Measurements from ENCODE around the gene VOPP1. TPM values are rescaled to one million over a fixed set of nuclear protein-coding genes. Genes with fewer than 3 reads are reported as not detected.
A peak's percentile ranks its signal among the peaks of the same experiment; 100 is the strongest.

Gene VOPP1
- total and polyA plus RNA-seq, 4 experiments from 2014 or later = 43.0 to 98.7 (median 90.7) TPM

DNA sequence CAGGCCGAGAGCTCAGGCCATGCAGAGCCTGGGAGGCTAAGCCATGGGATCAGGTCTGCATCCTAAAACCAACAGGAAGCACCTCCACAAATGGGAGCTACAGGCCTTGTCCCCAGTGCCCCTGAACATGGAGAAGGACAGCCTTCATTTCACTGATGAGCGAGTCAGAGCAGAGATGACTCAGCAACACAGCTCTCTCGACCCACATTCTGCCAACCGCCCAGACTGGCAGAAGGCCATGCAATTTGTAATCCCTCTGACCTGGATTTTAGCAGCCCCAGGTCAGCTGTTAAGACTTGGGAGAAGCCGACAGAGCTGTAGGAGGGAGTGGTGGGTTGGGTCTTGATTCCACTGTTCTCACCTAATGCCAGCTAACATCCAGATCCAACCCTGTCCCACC lies 25.5 kb downstream of the VOPP1 start:
- peaks cover 12 to 20% of the 10 kb centered on the region in 2 donors for H3K36me3 Mint-ChIP-seq
- H3K9me3 Mint-ChIP-seq = peaks cover 0 to 2% (median 0%) of the 10 kb centered on the region in 8 donors
- H3K4me1 Mint-ChIP-seq = peaks cover 56 to 89% (median 75%) of the 10 kb centered on the region in 4 donors
- DNase-seq = no peak
- Histone ChIP-seq H3K4me3 (ENCODE audit: low read length in 2 of 2) (no peak overlapping the region), H3K9me3 (ENCODE audit: control insufficient read depth in 1 of 2, low read length in 2 of 2) (no peaks in the 10 kb centered on the region), H3K27ac (ENCODE audit: low read depth, low read length) (no peak overlapping the region), H3K4me1 (ENCODE audit: insufficient read depth, low read length) (peaks cover 63% of the 10 kb centered on the region), H3K27me3 (ENCODE audit: insufficient read depth, low read length) (no peaks in the 10 kb centered on the region), H3K36me3 (ENCODE audit: insufficient read depth, low read length) (no peaks in the 10 kb centered on the region)
- CTCF ChIA-PET (ENCODE audit: partially characterized antibody) = interaction anchor here (1.0 to 2.0 kb wide), 5 partner anchors 13 to 181 kb away, joined by 3 to 5 read pairs (median 4); partner anchors contain the start of gene LANCL2
- POLR2A ChIA-PET (ENCODE audit: partially characterized antibody) = interaction anchor here (0.6 to 2.0 kb wide), 4 partner anchors 13 to 28 kb away, joined by 3 to 15 read pairs (median 3); no protein-coding TSS in a partner anchor
- peak overlapping the region in 3 of 7 donors; percentile 32 to 69 (median 35) for H3K27ac Mint-ChIP-seq
- intact Hi-C loops (cut with micrococcal nuclease) = loop anchor here (2.0 kb wide), 1 partner anchor 14 kb away; no protein-coding TSS in a partner anchor
- H3K4me3 Mint-ChIP-seq = no peak overlapping the region
- no peaks in the 10 kb centered on the region for H3K27me3 Mint-ChIP-seq

DNA sequence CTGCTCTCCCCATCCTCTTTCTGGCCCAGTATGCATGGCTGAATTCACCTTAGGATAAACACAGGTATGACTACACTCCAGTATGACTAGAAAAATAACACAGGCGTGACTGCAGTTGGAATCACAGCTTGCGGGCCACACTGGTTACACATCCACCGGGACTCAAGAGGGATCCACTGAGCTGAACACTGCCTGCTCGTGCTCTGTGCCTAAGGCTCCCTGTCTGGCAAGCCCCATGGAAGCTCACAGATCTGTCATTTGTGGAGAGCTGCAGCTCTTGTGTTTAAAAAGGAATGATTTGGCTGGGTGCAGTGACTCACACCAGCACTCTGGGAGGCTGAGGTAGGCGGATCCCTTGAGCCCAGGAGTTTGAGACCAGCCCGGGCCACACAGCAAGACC lies 26.8 kb downstream of the VOPP1 start:
- peak overlapping the region in 1 of 7 donors; percentile 18 for H3K27ac Mint-ChIP-seq
- no peaks in the 10 kb centered on the region for H3K27me3 Mint-ChIP-seq
- H3K4me1 ChIP-seq (ENCODE audit: insufficient read depth, low read length) = peaks cover 51% of the 10 kb centered on the region
- intact Hi-C loops (cut with micrococcal nuclease) = no loop called here
- no peak overlapping the region for H3K27ac ChIP-seq (ENCODE audit: low read depth, low read length)
- no peak overlapping the region for H3K4me3 ChIP-seq (ENCODE audit: low read length in 2 of 2)
- no peak overlapping the region for H3K4me3 Mint-ChIP-seq
- peaks cover 54 to 88% (median 71%) of the 10 kb centered on the region in 4 donors for H3K4me1 Mint-ChIP-seq
- H3K27me3 ChIP-seq (ENCODE audit: insufficient read depth, low read length) = no peaks in the 10 kb centered on the region
- POLR2A ChIA-PET (ENCODE audit: partially characterized antibody) = interaction anchor here (0.8 to 1.9 kb wide), 2 partner anchors 12 to 76 kb away, joined by 3 to 9 read pairs; no protein-coding TSS in a partner anchor
- no peaks in the 10 kb centered on the region for H3K9me3 ChIP-seq (ENCODE audit: control insufficient read depth in 1 of 2, low read length in 2 of 2)
- peaks cover 13 to 24% of the 10 kb centered on the region in 2 donors for H3K36me3 Mint-ChIP-seq
- no peak for DNase-seq
- peaks cover 0 to 2% (median 0%) of the 10 kb centered on the region in 8 donors for H3K9me3 Mint-ChIP-seq
- no peaks in the 10 kb centered on the region for H3K36me3 ChIP-seq (ENCODE audit: insufficient read depth, low read length)
- CTCF ChIA-PET (ENCODE audit: partially characterized antibody) = interaction anchor here (1.2 to 3.4 kb wide), 3 partner anchors 9 to 54 kb away, joined by 5 to 17 read pairs (median 6); no protein-coding TSS in a partner anchor

DNA sequence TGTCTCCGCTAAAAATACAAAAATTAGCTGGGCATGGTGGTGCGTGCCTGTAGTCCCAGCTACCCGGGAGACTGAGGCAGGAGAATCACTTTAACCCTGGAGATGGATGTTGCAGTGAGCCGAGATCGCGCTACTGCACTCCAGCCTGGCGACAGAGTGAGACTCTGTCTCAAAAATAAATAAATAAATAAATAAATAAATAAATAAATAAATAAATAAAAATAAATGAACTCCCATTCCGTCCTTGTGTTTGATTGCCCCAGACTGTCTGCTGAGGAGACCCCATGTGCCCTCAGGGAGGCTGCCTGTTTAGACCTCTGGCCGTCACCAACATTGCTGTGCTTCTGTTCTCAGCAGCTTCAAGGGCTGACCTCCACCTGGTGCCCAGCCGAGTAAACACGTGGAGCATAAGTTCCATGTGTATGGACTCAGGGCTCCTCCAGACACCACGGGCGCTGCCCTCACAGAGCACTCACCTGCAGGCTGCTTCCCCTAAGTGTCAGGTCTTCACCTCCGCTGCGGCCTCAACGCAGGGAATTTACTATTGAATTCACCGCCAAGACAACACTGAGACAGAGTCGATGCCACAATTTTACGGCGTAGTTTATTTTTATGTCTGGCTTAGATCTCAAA lies 32.0 kb downstream of the VOPP1 start:
- peak overlapping the region in 1 of 8 donors; percentile 69 for H3K4me3 Mint-ChIP-seq
- H3K27ac Mint-ChIP-seq = peak overlapping the region in 3 of 7 donors; percentile 14 to 76 (median 51)
- no peaks in the 10 kb centered on the region for H3K9me3 ChIP-seq (ENCODE audit: control insufficient read depth in 1 of 2, low read length in 2 of 2)
- peaks cover 16 to 32% of the 10 kb centered on the region in 2 donors for H3K36me3 Mint-ChIP-seq
- no peak overlapping the region for H3K27ac ChIP-seq (ENCODE audit: low read depth, low read length)
- POLR2A ChIA-PET (ENCODE audit: partially characterized antibody) = interaction anchor here (1.0 kb wide), 1 partner anchor 71 kb away, joined by 3 read pairs; no protein-coding TSS in a partner anchor
- CTCF ChIA-PET (ENCODE audit: partially characterized antibody) = no interaction called here
- peaks cover 53 to 89% (median 71%) of the 10 kb centered on the region in 4 donors for H3K4me1 Mint-ChIP-seq
- no peaks in the 10 kb centered on the region for H3K36me3 ChIP-seq (ENCODE audit: insufficient read depth, low read length)
- no peak for DNase-seq
- H3K27me3 Mint-ChIP-seq = no peaks in the 10 kb centered on the region
- H3K4me3 ChIP-seq (ENCODE audit: low read length in 2 of 2) = no peak overlapping the region
- intact Hi-C loops (cut with micrococcal nuclease) = no loop called here
- peaks cover 50% of the 10 kb centered on the region for H3K4me1 ChIP-seq (ENCODE audit: insufficient read depth, low read length)
- H3K27me3 ChIP-seq (ENCODE audit: insufficient read depth, low read length) = no peaks in the 10 kb centered on the region
- H3K9me3 Mint-ChIP-seq = peaks cover 0 to 2% (median 0%) of the 10 kb centered on the region in 8 donors

DNA sequence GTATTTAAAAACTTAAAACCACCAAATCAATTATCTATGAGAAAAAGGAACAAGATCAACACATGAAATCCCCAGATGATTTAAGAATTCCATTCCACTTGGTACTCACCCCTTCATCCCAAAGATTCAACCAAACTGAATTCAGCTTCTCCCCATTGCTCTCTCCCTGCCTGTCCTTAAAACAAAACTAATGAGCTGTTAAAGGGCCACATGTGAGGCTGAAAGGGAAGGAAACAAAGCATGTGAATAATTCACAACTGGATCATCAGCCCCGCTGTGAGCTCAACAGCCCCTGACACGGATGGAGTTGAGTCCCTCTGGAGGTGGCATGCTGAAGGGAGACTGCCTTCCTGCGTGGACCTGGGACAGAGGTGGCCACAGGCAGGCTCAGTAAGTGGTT lies 32.9 kb downstream of the VOPP1 start:
- DNase-seq = no peak
- peaks cover 11 to 26% of the 10 kb centered on the region in 2 donors for H3K36me3 Mint-ChIP-seq
- CTCF ChIA-PET (ENCODE audit: partially characterized antibody) = interaction anchor here (1.0 kb wide), 1 partner anchor 27 kb away, joined by 3 read pairs; no protein-coding TSS in a partner anchor
- Histone ChIP-seq H3K4me1 (ENCODE audit: insufficient read depth, low read length) (peaks cover 57% of the 10 kb centered on the region), H3K27ac (ENCODE audit: low read depth, low read length) (no peak overlapping the region), H3K4me3 (ENCODE audit: low read length in 2 of 2) (no peak overlapping the region), H3K9me3 (ENCODE audit: control insufficient read depth in 1 of 2, low read length in 2 of 2) (no peaks in the 10 kb centered on the region), H3K27me3 (ENCODE audit: insufficient read depth, low read length) (no peaks in the 10 kb centered on the region), H3K36me3 (ENCODE audit: insufficient read depth, low read length) (no peaks in the 10 kb centered on the region)
- peak overlapping the region in 2 of 7 donors; percentile 10 to 43 for H3K27ac Mint-ChIP-seq
- POLR2A ChIA-PET (ENCODE audit: partially characterized antibody) = interaction anchor here (1.0 kb wide), 1 partner anchor 70 kb away, joined by 3 read pairs; no protein-coding TSS in a partner anchor
- H3K4me3 Mint-ChIP-seq = peak overlapping the region in 3 of 8 donors; percentile 9 to 33 (median 12)
- intact Hi-C loops (cut with micrococcal nuclease) = no loop called here
- no peaks in the 10 kb centered on the region for H3K27me3 Mint-ChIP-seq
- H3K9me3 Mint-ChIP-seq = peaks cover 0 to 2% (median 0%) of the 10 kb centered on the region in 8 donors
- H3K4me1 Mint-ChIP-seq = peaks cover 60 to 92% (median 74%) of the 10 kb centered on the region in 4 donors

DNA sequence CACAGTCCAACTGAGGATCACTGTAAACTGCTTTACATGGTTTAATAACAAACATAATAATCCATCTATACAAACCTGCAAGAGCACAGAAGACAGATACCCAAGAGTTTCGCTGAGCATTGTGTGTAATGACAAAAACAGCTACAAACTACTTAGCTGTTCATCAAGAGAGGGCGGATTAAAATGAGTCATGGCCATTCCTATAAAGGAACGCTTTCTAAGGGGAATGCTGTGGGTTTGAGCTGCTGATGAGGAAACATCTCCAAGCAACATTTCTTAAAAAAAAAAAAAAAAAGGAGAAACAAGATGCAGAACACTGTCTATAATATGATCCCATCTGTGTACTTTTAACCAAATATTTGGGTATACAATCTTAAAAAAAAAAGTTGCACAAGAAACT lies 33.8 kb downstream of the VOPP1 start:
- Histone ChIP-seq H3K9me3 (ENCODE audit: control insufficient read depth in 1 of 2, low read length in 2 of 2) (no peaks in the 10 kb centered on the region), H3K36me3 (ENCODE audit: insufficient read depth, low read length) (no peaks in the 10 kb centered on the region), H3K4me3 (ENCODE audit: low read length in 2 of 2) (no peak overlapping the region), H3K4me1 (ENCODE audit: insufficient read depth, low read length) (peaks cover 66% of the 10 kb centered on the region), H3K27ac (ENCODE audit: low read depth, low read length) (no peak overlapping the region), H3K27me3 (ENCODE audit: insufficient read depth, low read length) (no peaks in the 10 kb centered on the region)
- ChIA-PET POLR2A (ENCODE audit: partially characterized antibody) (no interaction called here), CTCF (ENCODE audit: partially characterized antibody) (interaction anchor here (1.2 kb wide), 1 partner anchor 45 kb away, joined by 4 read pairs; no protein-coding TSS in a partner anchor)
- Mint-ChIP-seq H3K36me3 (peaks cover 4 to 19% of the 10 kb centered on the region in 2 donors), H3K9me3 (peaks cover 0 to 2% (median 0%) of the 10 kb centered on the region in 8 donors), H3K4me1 (peaks cover 66 to 92% (median 76%) of the 10 kb centered on the region in 4 donors), H3K27me3 (no peaks in the 10 kb centered on the region), H3K27ac (peak overlapping the region in 5 of 7 donors; percentile 0 to 62 (median 46)), H3K4me3 (peak overlapping the region in 4 of 8 donors; percentile 8 to 83 (median 30))
- intact Hi-C loops (cut with micrococcal nuclease) = no loop called here
- no peak for DNase-seq

DNA sequence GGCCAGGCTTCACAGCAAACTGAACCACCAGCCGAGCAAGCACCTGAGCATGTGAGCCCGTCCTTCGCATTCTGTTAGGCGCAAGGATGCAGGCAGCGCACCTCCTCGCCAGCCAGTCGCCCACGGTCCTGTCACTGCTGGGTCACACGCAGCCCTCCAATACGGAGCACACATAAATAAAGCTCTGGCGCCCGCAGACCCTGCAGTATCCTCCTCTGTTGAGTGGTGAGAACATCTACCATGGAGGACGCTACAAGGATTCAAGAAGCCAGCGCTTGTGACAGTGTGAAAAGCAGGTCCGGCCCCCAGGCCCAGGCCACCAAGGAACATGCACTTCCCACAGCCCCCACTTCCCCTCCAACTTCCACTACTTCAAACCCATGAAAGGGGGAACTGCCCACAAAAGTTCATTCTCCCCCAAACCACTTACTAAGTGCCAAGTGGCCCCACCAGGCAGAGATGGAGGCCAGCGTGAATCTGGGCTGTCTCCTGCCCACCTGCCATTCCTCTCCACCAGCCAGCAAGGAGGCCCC lies 34.8 kb downstream of the VOPP1 start:
- Histone ChIP-seq H3K4me3 (ENCODE audit: low read length in 2 of 2) (peak overlapping the region in 1 of 2 donors; percentile 33), H3K27me3 (ENCODE audit: insufficient read depth, low read length) (no peaks in the 10 kb centered on the region), H3K9me3 (ENCODE audit: control insufficient read depth in 1 of 2, low read length in 2 of 2) (no peaks in the 10 kb centered on the region), H3K4me1 (ENCODE audit: insufficient read depth, low read length) (peaks cover 76% of the 10 kb centered on the region), H3K36me3 (ENCODE audit: insufficient read depth, low read length) (no peaks in the 10 kb centered on the region), H3K27ac (ENCODE audit: low read depth, low read length) (no peak overlapping the region)
- Mint-ChIP-seq H3K4me1 (peaks cover 75 to 96% (median 84%) of the 10 kb centered on the region in 4 donors), H3K36me3 (peaks cover 4 to 18% of the 10 kb centered on the region in 2 donors), H3K27ac (peak overlapping the region in 5 of 7 donors; percentile 19 to 95 (median 46)), H3K9me3 (peaks cover 0 to 2% (median 0%) of the 10 kb centered on the region in 8 donors), H3K4me3 (peak overlapping the region; percentile 23 to 88 (median 72)), H3K27me3 (no peaks in the 10 kb centered on the region)
- intact Hi-C loops (cut with micrococcal nuclease) = no loop called here
- CTCF ChIA-PET (ENCODE audit: partially characterized antibody) = interaction anchor here (1.2 kb wide), 1 partner anchor 46 kb away, joined by 4 read pairs; no protein-coding TSS in a partner anchor
- POLR2A ChIA-PET (ENCODE audit: partially characterized antibody) = no interaction called here
- DNase-seq = no peak

Measured in CD4-positive, alpha-beta memory T cell (primary cell).